Measurements from ENCODE around the gene SEC23A. TPM values are rescaled to one million over a fixed set of nuclear protein-coding genes. Genes with fewer than 3 reads are reported as not detected.

The SEC23A gene
- total and polyA plus RNA-seq, 2 of the 8 experiments (the other 6 are each of a cell fraction or from before 2014, with no cell fraction given): 30.9 to 58.2 TPM

GRCh38 chr14:39025810-39026627 lies 77.0 kb downstream of the SEC23A start:
- Histone ChIP-seq H3K36me3 (ENCODE audit: control insufficient read depth in 2 of 4, insufficient read depth in 4 of 4, low read length in 3 of 4) (peaks cover 0 to 9% (median 4%) of the 10 kb centered on the region in 4 experiments; a peak in 2 of 8 replicates), H4K91ac (replicated peaks; ENCODE audit: insufficient read length, low read length) (no peak overlapping the region), H2AK5ac (ENCODE audit: low read depth, low read length) (no peak overlapping the region), H2BK5ac (ENCODE audit: low read depth, low read length) (no peak overlapping the region), H3K9me3 (ENCODE audit: insufficient read depth in 2 of 2, low read depth in 1 of 2, low read length in 1 of 2) (no peaks in the 10 kb centered on the region), H3K4me1 (replicated peaks in 1 of 4; ENCODE audit: control insufficient read depth in 3 of 4, insufficient read depth in 4 of 4, low read length in 3 of 4) (no peaks in the 10 kb centered on the region), H3K56ac (replicated peaks; ENCODE audit: insufficient read length, low read depth, low read length) (no peak overlapping the region), H4K20me1 (replicated peaks in 1 of 2; ENCODE audit: control insufficient read depth in 1 of 2, insufficient read depth in 2 of 2, low read length in 2 of 2) (no peaks in the 10 kb centered on the region), H3K79me2 (ENCODE audit: control insufficient read depth in 1 of 2, insufficient read depth in 2 of 2, low read length in 2 of 2) (no peaks in the 10 kb centered on the region), H3K27ac (ENCODE audit: low read depth, low read length) (no peak overlapping the region), H2AFZ (ENCODE audit: low read length) (no peak overlapping the region), H4K5ac (ENCODE audit: insufficient read length, low read depth, low read length) (no peak overlapping the region), H2BK12ac (ENCODE audit: low read depth, low read length) (no peak overlapping the region), H2BK20ac (ENCODE audit: low read length) (no peak overlapping the region), H3K4ac (replicated peaks; ENCODE audit: insufficient read length, low read depth, low read length) (no peak overlapping the region), H4K8ac (ENCODE audit: extremely low read depth, insufficient read depth, low read length) (no peak overlapping the region), H3K18ac (ENCODE audit: extremely low read depth, low read length) (no peak overlapping the region), H3K9ac (replicated peaks in 1 of 4; ENCODE audit: extremely low read depth in 1 of 4, low read depth in 3 of 4, low read length in 3 of 4) (peak overlapping the region in 1 of 4 experiments; percentile 34; a peak in 1 of 7 replicates), H3K4me3 (ENCODE audit: extremely low read depth in 1 of 4, insufficient read depth in 2 of 4, low read depth in 3 of 4, low read length in 4 of 4) (no peak overlapping the region), H3K23me2 (ENCODE audit: low read depth, low read length) (no peaks in the 10 kb centered on the region), H3K23ac (ENCODE audit: insufficient read length) (no peak overlapping the region), H3K4me2 (ENCODE audit: insufficient read depth in 1 of 2, low read depth in 2 of 2, low read length in 2 of 2) (no peak overlapping the region), H2BK120ac (replicated peaks; ENCODE audit: low read depth, low read length) (no peak overlapping the region), H3K79me1 (ENCODE audit: low read depth, low read length) (no peaks in the 10 kb centered on the region), H3K14ac (ENCODE audit: insufficient read length) (no peak overlapping the region), H2BK15ac (ENCODE audit: low read length) (no peak overlapping the region), H3K27me3 (replicated peaks in 1 of 4; ENCODE audit: control insufficient read depth in 3 of 4, extremely low read depth in 1 of 4, insufficient read depth in 3 of 4, low read length in 3 of 4) (no peaks in the 10 kb centered on the region)
- DNase-seq (ENCODE audit: low read depth in 1 of 2, low spot score in 2 of 2) (no peak), FAIRE-seq (no peak)
- POLR2A ChIA-PET (ENCODE audit: partially characterized antibody): interaction anchor here (0.6 kb wide), 1 partner anchor 574 kb away, joined by 3 read pairs; no protein-coding TSS in a partner anchor
- TF ChIP-seq KDM4A (IDR thresholded peaks at IDR 0.05; ENCODE audit: low read depth, low read length, severe bottlenecking): no peak
- TF ChIP-seq FOSL1 (IDR thresholded peaks at IDR 0.05; ENCODE audit: insufficient read depth, low read depth, low read length): no peak
- TF ChIP-seq SUZ12 (IDR thresholded peaks at IDR 0.05; ENCODE audit: low read length): no peak
- no peak for TF ChIP-seq E2F6 (IDR thresholded peaks at IDR 0.05)
- no peak for TF ChIP-seq TAF1 (IDR thresholded peaks at IDR 0.05; ENCODE audit: low read depth, low read length)
- TF ChIP-seq SP4 (IDR thresholded peaks at IDR 0.05; ENCODE audit: low read length): no peak
- TF ChIP-seq CHD1 (IDR thresholded peaks at IDR 0.05; ENCODE audit: low read depth, low read length): no peak
- no peak for TF ChIP-seq BACH1 (IDR thresholded peaks at IDR 0.05; ENCODE audit: low read length)
- no peak for TF ChIP-seq USF2 (IDR thresholded peaks at IDR 0.05; ENCODE audit: low read length)
- CTCF ChIA-PET (ENCODE audit: partially characterized antibody): interaction anchor here (0.6 to 1.5 kb wide), 2 partner anchors 11 to 273 kb away, joined by 3 to 5 read pairs; no protein-coding TSS in a partner anchor
- WGBS, 2 experiments (ENCODE audit: extremely low coverage in 1 of 2, insufficient coverage in 1 of 2, insufficient read length in 1 of 2, insufficient replicate concordance in 2 of 2, low coverage in 1 of 2, low lambda C conversion rate in 2 of 2, missing lambda C conversion rate in 1 of 2): 91% methylated on average over 3 of the region's 3 CpGs; no CpG with 5 or more reads in 1 of the 2 experiments

Measured in H1 (cell line).